K562 (cell line): ENCODE data around the gene ELOVL4. TPM values are rescaled to one million over a fixed set of nuclear protein-coding genes. Genes with fewer than 3 reads are reported as not detected.

Experiments
- ARID2 ChIP-seq: fragments of 450-650 bp; IDR thresholded peaks from 2 replicates; pipeline ENCODE4 v1.6.1; 2017; ENCODE audit warnings: antibody characterized with exemption, mild to moderate bottlenecking
- NFXL1 ChIP-seq: fragments of 450-650 bp; formaldehyde crosslinking; IDR thresholded peaks from 2 replicates; pipeline ENCODE4 v1.4.0; 2021; ENCODE audit warnings: mild to moderate bottlenecking
- RAD21 ChIP-seq, 2 experiments: fragments of 250-450 bp in 1 of 2; fragments of 450-650 bp in 1 of 2; sonication (Bioruptor Pico) in 1 of 2; formaldehyde crosslinking in 1 of 2; IDR thresholded peaks in 1 of 2; conservative IDR thresholded peaks in 1 of 2; 2 replicates each; pipeline versions ENCODE4 v1.4.0 to v1.8.0; 2020 to 2022; ENCODE audit warnings: mild to moderate bottlenecking in 2 of 2, moderate library complexity in 1 of 2
- YY1 ChIP-seq, 3 experiments: IDR thresholded peaks; 2 replicates each; pipeline ENCODE4 v1.6.1; 2011; ENCODE audit warnings: low read length in 2 of 3, mild to moderate bottlenecking in 2 of 3, moderate library complexity in 2 of 3, borderline replicate concordance in 1 of 3, control low read depth in 1 of 3, low read depth in 1 of 3; ENCODE audit not compliant: insufficient read depth in 3 of 3, insufficient replicate concordance in 2 of 3, control insufficient read depth in 1 of 3, insufficient read length in 1 of 3; ENCODE audit errors: extremely low read depth in 1 of 3
- ZNF280B ChIP-seq: fragments of 250-450 bp; sonication (Bioruptor Pico); IDR thresholded peaks from 2 replicates; pipeline ENCODE4 v1.5.1; 2021; ENCODE audit warnings: mild to moderate bottlenecking
- ZNF318 ChIP-seq, 2 experiments: fragments of 450-650 bp; IDR thresholded peaks; 2 replicates each; pipeline ENCODE4 v1.6.1; 2016; ENCODE audit warnings: mild to moderate bottlenecking in 2 of 2, borderline replicate concordance in 1 of 2, low read depth in 1 of 2, moderate library complexity in 1 of 2
- polyA plus RNA-seq, 8 experiments: library from polyadenylated mRNA; depleted of rRNA in 4 of 8; stranded (reverse) in 5 of 8; unstranded in 3 of 8; fragments of >200 nt; fragmentation: Nextera tagmentation in 2 of 8; fragmentation: Illumina TruSeq in 1 of 8; extraction: Ambion mirVana in 2 of 8; extraction: Trizol in 1 of 8; gene quantifications; 2 replicates each; pipeline versions ENCODE4 v1.2.1 to v1.2.3, GENCODE V29; 2011 to 2014; ENCODE audit warnings: inconsistent platforms in 1 of 8, missing spikeins in 1 of 8
- total RNA-seq, 7 experiments: library from RNA; depleted of rRNA in 6 of 7; stranded (reverse); fragments of >200 nt in 6 of 7; fragmentation: Illumina TruSeq in 2 of 7; extraction: Trizol in 2 of 7; gene quantifications; 2 replicates each; pipeline versions ENCODE4 v1.2.1 to v1.2.3, GENCODE V29; 2011 to 2021; ENCODE audit warnings: low replicate concordance in 1 of 7
- TF ChIP-seq, protein P1 (sequence below), 2 experiments: fragments of 450-650 bp; formaldehyde crosslinking in 1 of 2; IDR thresholded peaks; 2 replicates each; pipeline versions ENCODE4 v1.4.0 to v1.6.1; 2014 to 2020; ENCODE audit warnings: mild to moderate bottlenecking in 2 of 2, borderline replicate concordance in 1 of 2, low read depth in 1 of 2

ELOVL4 gene
- total and polyA plus RNA-seq, 9 of the 15 experiments (the other 6 are each of a cell fraction or from before 2014, with no cell fraction given), result not detected

- TF ChIP-seq ARID2 (0 out of 2 replicates have a peak, but pooled peaks have one; percentile 14), NFXL1 (CRISPR knock-in tag) (no peak), ZNF280B (no peak), ZNF318 (IDR thresholded peaks at IDR 0.05; ENCODE audit: borderline replicate concordance in 1 of 2, low read depth in 1 of 2) (no peak), RAD21 (CRISPR knock-in tag; conservative IDR thresholded peaks at IDR 0.05 in 1 of 2, IDR thresholded peaks at IDR 0.05 in 1 of 2) (peak; percentile 71 to 81), YY1 (IDR thresholded peaks at IDR 0.05; ENCODE audit: borderline replicate concordance in 1 of 3, control insufficient read depth in 1 of 3, extremely low read depth in 1 of 3, insufficient read depth in 3 of 3, insufficient read length in 1 of 3, insufficient replicate concordance in 2 of 3, low read depth in 1 of 3, low read length in 2 of 3) (peak in 1 of 3 experiments; percentile 22)
- TF ChIP-seq, protein P1, sequence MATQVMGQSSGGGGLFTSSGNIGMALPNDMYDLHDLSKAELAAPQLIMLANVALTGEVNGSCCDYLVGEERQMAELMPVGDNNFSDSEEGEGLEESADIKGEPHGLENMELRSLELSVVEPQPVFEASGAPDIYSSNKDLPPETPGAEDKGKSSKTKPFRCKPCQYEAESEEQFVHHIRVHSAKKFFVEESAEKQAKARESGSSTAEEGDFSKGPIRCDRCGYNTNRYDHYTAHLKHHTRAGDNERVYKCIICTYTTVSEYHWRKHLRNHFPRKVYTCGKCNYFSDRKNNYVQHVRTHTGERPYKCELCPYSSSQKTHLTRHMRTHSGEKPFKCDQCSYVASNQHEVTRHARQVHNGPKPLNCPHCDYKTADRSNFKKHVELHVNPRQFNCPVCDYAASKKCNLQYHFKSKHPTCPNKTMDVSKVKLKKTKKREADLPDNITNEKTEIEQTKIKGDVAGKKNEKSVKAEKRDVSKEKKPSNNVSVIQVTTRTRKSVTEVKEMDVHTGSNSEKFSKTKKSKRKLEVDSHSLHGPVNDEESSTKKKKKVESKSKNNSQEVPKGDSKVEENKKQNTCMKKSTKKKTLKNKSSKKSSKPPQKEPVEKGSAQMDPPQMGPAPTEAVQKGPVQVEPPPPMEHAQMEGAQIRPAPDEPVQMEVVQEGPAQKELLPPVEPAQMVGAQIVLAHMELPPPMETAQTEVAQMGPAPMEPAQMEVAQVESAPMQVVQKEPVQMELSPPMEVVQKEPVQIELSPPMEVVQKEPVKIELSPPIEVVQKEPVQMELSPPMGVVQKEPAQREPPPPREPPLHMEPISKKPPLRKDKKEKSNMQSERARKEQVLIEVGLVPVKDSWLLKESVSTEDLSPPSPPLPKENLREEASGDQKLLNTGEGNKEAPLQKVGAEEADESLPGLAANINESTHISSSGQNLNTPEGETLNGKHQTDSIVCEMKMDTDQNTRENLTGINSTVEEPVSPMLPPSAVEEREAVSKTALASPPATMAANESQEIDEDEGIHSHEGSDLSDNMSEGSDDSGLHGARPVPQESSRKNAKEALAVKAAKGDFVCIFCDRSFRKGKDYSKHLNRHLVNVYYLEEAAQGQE (IDR thresholded peaks at IDR 0.05; ENCODE audit: borderline replicate concordance), result peak; percentile 62; the same call in 1 of the 2 replicates
- TF ChIP-seq, protein P1 (CRISPR knock-in tag; IDR thresholded peaks at IDR 0.05; ENCODE audit: low read depth), result no peak
These were observed 1.9 kb upstream of the ELOVL4 start (continued) for GRCh38 chr6:79949233-79949632.
